HG02885 (cell line): ENCODE results near the gene PADI4.
"Not testable (repeated sequence)": the region's sequence is repeated elsewhere in the genome, so short reads cannot be mapped to it uniquely, and the experiment has no call there.

Experiments used
- ATAC-seq: cut with Tn5 transposase; IDR thresholded peaks from one replicate; pipeline ENCODE4 v1.9.1; 2021; ENCODE audit warnings: mild to moderate bottlenecking; ENCODE audit not compliant: unreplicated experiment, poor library complexity

The PADI4 gene

DNA sequence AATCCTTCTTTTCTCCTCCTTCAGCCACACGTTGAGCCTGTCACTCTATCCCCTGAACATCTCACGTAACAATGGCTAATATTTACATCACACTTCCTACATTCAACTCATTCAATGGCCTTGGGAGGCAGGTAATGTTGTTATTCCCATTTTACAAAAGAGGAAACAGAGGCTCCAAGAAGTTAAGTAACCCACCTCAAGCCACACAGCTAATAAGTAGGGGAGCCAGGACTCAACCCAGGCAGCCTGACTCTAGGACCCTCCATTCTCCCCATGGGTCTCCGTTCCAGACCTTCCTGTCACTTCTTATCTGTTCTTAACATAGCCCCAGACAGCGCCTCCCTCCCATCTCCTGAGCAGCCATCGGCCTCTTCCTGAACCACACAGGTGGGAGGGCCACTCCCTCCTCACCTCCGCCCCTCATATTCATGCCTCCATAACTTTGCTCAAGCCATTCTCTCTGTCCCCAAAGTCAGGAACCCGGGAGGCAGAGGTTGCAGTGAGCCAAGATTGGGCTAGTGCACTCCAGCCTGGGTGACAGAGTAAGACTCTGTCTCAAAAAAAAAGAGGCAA lies 2.2 kb downstream of the PADI4 start:
- no peak for ATAC-seq

GRCh38 chr1:17313530-17314309 lies 5.7 kb downstream of the PADI4 start:
- no peak for ATAC-seq

DNA sequence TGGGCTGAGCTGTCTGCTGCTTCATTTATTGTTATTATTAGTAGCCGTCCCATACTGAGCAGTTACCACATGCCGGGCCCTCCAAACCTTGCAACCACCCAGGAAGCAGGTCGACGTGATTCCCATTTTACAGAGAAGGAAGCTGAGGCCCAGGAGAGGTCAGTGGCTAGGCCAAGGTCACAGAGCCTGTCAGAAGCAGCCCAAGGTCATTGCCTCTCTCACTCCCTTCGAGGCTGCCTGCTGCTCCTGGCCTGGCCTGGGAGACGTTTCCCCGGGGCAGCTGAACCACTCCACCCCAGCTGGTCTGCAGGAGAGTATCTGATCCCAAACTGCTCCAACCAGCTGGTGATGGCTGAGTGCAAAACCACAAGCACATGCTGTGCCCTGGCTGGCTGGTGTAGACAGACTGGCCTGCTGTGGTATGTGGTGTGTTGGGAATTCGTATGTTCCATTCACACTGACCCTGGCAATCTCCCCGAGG lies 6.5 kb downstream of the PADI4 start:
- no peak for ATAC-seq

- no peak for ATAC-seq
These were observed 7.6 kb downstream of the PADI4 start for GRCh38 chr1:17315542-17316130.

DNA sequence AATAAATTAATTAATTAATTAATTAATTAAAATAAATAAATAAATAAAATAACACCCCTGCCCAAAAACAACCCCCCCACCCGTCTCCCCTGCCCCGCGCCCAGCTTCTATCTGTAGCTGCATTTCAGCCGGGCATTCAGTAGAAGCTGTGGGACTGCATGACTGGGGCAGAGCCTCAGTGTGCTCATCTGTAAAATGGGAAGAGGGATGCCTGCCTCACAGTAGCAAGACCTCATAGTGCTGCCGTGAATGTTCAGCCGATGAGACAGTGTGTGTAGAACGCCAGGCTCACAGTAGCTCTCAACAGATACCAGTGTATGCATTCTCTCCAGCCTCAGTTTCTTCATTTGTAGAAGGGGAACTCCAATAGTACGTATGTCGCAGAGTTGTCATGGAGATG lies 8.7 kb downstream of the PADI4 start:
- no peak for ATAC-seq

GRCh38 chr1:17318262-17318661 lies 10.3 kb downstream of the PADI4 start:
- no peak for ATAC-seq

DNA sequence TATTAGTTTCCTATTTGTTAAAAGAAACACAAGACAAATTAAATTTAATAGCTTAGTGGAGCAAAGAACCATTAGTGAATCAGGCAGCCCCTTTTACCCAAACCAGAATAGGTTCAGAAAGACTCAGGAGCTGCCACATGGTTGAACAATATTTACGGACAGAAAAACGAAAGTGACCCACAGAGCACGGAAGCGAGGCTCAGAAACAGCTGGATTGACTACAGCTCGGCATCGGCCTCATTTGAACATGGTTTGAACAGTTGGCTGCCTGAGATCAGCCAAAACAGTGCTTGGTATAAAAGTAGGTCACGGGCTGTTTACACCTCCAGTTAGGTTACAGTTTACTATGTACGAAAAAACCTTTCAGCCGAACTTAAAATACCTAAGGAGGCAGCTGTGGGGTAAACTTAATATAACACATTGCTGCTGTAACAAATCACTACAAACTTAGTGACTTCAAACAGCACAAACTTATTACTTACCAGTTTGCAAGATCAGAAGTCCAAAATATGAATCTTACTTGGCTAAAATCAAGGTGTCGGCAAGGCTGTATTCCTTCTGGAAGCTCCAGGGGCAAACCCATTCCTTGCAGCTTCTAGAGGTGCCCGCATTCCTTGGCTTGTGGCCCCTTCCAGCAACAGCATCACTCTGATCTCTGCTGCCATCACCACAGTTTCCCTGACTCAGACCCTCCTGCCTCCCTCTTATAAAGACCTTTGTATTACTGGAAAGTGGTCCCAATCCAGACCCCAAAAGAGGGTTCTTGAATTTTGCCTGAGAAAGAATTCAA lies 11.8 kb downstream of the PADI4 start:
- ATAC-seq = no peak

DNA sequence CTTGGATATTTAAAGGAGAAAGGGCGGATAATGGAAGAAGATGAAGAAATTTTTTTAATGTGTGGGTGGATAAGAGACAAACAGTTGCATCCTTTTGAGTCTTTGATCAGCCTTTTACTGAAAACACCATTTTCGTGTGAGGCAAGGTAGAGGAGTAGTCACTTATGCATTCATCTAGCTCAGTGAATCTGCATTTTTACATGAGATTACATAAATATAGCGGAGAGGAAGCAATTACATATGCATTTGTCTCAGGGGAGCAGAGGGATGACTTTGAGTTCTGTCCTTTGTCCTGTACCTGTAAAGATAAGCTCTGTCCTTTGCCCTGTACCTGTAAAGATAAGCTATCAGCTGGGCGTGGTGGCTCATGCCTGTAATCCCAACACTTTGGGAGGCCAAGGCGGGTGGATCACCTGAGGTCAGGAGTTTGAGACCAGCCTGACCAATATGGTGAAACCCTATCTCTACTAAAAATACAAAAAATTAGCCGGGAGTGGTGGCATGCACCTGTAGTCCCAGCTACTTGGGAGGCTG lies 13.9 kb downstream of the PADI4 start:
- ATAC-seq = not testable (repeated sequence)

- no peak for ATAC-seq
These were observed 20.9 kb downstream of the PADI4 start for GRCh38 chr1:17328855-17329254.

GRCh38 chr1:17329610-17330009 lies 21.6 kb downstream of the PADI4 start:
- ATAC-seq = no peak

GRCh38 chr1:17330856-17331255 lies 22.9 kb downstream of the PADI4 start:
- ATAC-seq = no peak

GRCh38 chr1:17333081-17333480 lies 25.1 kb downstream of the PADI4 start:
- ATAC-seq = no peak

- no peak for ATAC-seq
These were observed 28.1 kb downstream of the PADI4 start for GRCh38 chr1:17335821-17336710.

GRCh38 chr1:17338706-17339493 lies 30.9 kb downstream of the PADI4 start:
- ATAC-seq = no peak

DNA sequence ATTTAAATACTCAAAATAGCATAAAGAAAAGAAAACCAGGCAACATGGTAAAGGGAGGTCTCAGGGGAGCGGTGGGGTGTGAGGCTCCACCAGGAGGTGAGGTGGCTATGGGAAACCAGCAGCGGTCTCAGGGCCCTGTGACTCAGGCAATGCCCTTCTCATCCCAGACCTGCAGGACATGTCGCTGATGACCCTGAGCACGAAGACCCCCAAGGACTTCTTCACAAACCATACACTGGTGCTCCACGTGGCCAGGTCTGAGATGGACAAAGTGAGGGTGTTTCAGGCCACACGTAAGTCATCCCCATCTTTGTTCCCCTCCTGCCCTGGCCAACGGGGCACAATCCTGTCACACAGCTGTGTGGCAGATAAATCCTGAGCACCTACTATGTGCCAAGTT lies 31.5 kb downstream of the PADI4 start:
- ATAC-seq = no peak

- no peak for ATAC-seq
These were observed 32.4 kb downstream of the PADI4 start for GRCh38 chr1:17340358-17340757.

- no peak for ATAC-seq
These were observed 34.0 kb downstream of the PADI4 start for GRCh38 chr1:17342014-17342441.

GRCh38 chr1:17345506-17345905 lies 37.5 kb downstream of the PADI4 start:
- not testable (repeated sequence) for ATAC-seq
